ENCODE results near the gene GADD45B. TPM values are rescaled to one million over a fixed set of nuclear protein-coding genes. Genes with fewer than 3 reads are reported as not detected.

GADD45B gene
- total RNA-seq, 6 experiments from 2014 or later: 39.0 to 176 (median 127) TPM

DNA sequence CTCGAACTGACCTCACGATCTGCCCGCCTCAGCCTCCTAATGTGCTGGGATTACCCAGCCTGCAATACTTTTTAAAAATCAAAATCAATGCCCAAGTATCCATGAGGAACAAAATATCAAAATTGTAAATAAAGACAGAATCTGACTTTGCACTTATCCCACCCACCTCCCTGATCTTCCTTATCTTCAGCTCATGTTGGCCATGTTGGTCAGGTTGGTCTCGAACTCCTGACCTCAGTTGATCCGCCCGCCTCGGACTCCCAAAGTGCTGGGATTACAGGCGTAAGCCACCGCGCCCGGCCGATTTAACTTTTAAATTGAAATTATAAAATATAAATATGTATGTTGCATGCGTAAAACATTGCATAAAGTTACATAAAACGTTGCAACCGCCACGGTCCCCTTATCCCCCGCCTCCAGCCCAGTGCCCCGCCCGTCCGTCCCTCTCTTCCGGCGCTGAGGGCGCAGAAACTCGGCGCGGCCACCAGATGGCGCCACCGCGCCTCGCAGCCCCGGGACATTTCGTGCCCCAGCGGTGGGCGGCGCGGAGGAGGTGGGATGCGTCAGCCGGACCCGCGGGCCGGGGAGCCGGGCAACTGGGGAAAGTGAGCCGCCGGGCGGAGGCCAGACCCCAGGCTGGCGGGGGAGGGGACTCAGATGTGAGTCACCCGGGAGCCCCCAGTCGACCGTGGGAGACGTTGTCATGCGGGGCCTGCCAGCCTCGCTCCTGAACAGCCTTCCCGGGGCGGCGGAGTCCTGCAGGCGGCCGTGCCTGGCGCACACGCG is 1.5 kb upstream of the GADD45B start:
- Histone ChIP-seq H3K27me3 (no peaks in the 10 kb centered on the region), H3K9me3 (no peaks in the 10 kb centered on the region), H3K4me1 (peaks cover 0 to 13% (median 0%) of the 10 kb centered on the region in 4 donors), H3K27ac (peak overlapping the region; percentile 76 to 97 (median 82)), H3K4me3 (peak overlapping the region; percentile 53 to 96 (median 77)), H3K36me3 (peaks cover 0 to 14% (median 7%) of the 10 kb centered on the region in 4 donors)
- WGBS (ENCODE audit: insufficient coverage, low coverage, low lambda C conversion rate, missing lambda C conversion rate): 8% methylated on average over 20 of the region's 60 CpGs
- ATAC-seq (peak; percentile 29 to 59 (median 48)), DNase-seq (peak; percentile 85 to 87 (median 87))
- TF ChIP-seq CTCF (IDR thresholded peaks at IDR 0.05): peak; percentile 98 to 99 (median 98)
- TF ChIP-seq POLR2A (IDR thresholded peaks at IDR 0.05): peak; percentile 50
- intact Hi-C loops (cut with DNase I): loop anchor here (10.0 kb wide), 2 partner anchors 100 to 140 kb away; no protein-coding TSS in a partner anchor

DNA sequence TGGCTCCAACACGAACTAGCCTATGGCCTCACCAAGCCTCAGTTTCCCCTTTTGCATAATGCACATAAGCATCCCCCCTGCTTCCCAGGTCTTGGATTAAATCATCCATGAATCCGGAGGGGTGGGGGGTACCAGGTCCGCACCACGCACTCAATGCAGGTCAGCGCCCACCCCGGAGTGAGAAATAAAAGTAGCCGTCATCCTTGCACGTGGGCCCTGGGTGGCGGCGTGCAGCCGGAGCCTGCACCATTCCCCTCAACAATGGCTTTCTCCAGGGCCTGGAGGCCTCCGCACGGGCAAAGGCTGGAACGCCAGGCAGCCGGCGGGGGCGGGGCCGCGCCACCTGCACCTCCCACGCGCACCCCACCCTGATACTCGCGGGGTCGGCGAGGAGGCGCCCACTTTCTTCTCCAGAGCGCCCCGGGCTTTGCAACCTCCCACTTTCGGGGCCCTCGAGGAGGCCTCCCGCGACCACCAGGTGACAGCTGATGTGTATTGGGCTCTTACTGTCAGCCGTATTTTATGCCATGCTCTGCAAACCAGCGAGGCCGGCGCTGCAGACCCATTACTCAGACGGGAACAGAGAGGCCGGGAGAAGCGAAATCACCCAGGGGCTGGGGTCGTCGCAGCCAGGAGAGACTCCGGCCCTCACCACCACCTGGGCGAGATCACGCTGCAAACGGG is 767 bp upstream of the GADD45B start:
- peak; percentile 67 to 78 (median 77) for DNase-seq
- WGBS (ENCODE audit: insufficient coverage, low coverage, low lambda C conversion rate, missing lambda C conversion rate): 0% methylated on average over 2 of the region's 45 CpGs

DNA sequence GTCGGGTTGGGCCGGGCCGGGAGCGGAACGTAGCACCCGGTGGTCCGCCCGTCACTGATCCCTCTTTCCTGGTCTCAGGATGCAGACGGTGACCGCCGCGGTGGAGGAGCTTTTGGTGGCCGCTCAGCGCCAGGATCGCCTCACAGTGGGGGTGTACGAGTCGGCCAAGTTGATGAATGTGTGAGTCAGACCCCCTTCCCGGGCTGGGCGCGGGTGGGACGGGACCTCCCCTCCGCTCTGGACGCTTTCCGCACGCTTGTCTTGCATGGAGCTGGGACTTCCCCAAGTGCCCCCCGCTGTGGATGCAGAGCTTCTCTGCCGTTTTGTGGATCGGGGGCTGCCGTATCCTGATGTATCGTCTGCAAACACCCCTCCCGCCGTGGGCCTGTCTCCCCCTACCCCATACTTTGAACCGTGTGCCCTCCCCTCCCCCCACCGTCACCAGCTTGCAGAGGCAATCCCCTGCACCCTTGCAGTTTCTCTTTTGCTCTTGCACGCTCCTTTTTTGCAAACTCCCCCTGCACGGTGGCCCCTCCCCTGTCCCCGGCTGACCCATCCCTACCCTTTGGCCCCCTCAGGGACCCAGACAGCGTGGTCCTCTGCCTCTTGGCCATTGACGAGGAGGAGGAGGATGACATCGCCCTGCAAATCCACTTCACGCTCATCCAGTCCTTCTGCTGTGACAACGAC is 669 bp downstream of the GADD45B start:
- no peak for TF ChIP-seq POLR2A (IDR thresholded peaks at IDR 0.05)
- no peak for TF ChIP-seq CTCF (IDR thresholded peaks at IDR 0.05)
- H3K9me3 ChIP-seq: no peaks in the 10 kb centered on the region
- H3K4me3 ChIP-seq: peak overlapping the region; percentile 71 to 96 (median 77)
- peaks cover 0 to 13% (median 0%) of the 10 kb centered on the region in 4 donors for H3K4me1 ChIP-seq
- intact Hi-C loops (cut with DNase I): loop anchor here (10.0 kb wide), 2 partner anchors 98 to 138 kb away; no protein-coding TSS in a partner anchor
- 0% methylated on average over 11 of the region's 42 CpGs for WGBS (ENCODE audit: insufficient coverage, low coverage, low lambda C conversion rate, missing lambda C conversion rate)
- ATAC-seq (peak; percentile 0 to 3 (median 0)), DNase-seq (peak; percentile 67 to 81 (median 75))
- H3K27ac ChIP-seq: peak overlapping the region; percentile 81 to 97 (median 93)
- peaks cover 0 to 14% (median 7%) of the 10 kb centered on the region in 4 donors for H3K36me3 ChIP-seq
- H3K27me3 ChIP-seq: no peaks in the 10 kb centered on the region

More for the DNA sequence above, 767 bp upstream of the GADD45B start:
- Histone ChIP-seq H3K4me3 (peak overlapping the region; percentile 53 to 96 (median 77)), H3K27ac (peak overlapping the region; percentile 76 to 97 (median 82)), H3K27me3 (no peaks in the 10 kb centered on the region), H3K9me3 (no peaks in the 10 kb centered on the region), H3K36me3 (peaks cover 0 to 14% (median 7%) of the 10 kb centered on the region in 4 donors), H3K4me1 (peaks cover 0 to 13% (median 0%) of the 10 kb centered on the region in 4 donors)
- peak; percentile 6 to 38 (median 23) for ATAC-seq
- intact Hi-C loops (cut with DNase I): loop anchor here (10.0 kb wide), 2 partner anchors 100 to 140 kb away; no protein-coding TSS in a partner anchor
- no peak for TF ChIP-seq CTCF (IDR thresholded peaks at IDR 0.05)
- peak; percentile 29 for TF ChIP-seq POLR2A (IDR thresholded peaks at IDR 0.05)

GRCh38 chr19:2477141-2477710 is 1.3 kb downstream of the GADD45B start:
- ATAC-seq (peak in 1 of 4 donors; percentile 1), DNase-seq (peak; percentile 53 to 73 (median 67))
- Histone ChIP-seq H3K4me1 (peaks cover 0 to 13% (median 0%) of the 10 kb centered on the region in 4 donors), H3K9me3 (no peaks in the 10 kb centered on the region), H3K27me3 (no peaks in the 10 kb centered on the region), H3K36me3 (peaks cover 0 to 14% (median 7%) of the 10 kb centered on the region in 4 donors), H3K4me3 (peak overlapping the region; percentile 71 to 96 (median 77)), H3K27ac (peak overlapping the region; percentile 81 to 97 (median 93))
- 0% methylated on average over 9 of the region's 27 CpGs for WGBS (ENCODE audit: insufficient coverage, low coverage, low lambda C conversion rate, missing lambda C conversion rate)
- intact Hi-C loops (cut with DNase I): loop anchor here (10.0 kb wide), 2 partner anchors 98 to 138 kb away; no protein-coding TSS in a partner anchor
- peak; percentile 24 for TF ChIP-seq POLR2A (IDR thresholded peaks at IDR 0.05)
- no peak for TF ChIP-seq CTCF (IDR thresholded peaks at IDR 0.05)
